LNCaP clone FGC (cell line): Measurements from ENCODE around the gene NUP160.
"Not testable (repeated sequence)": the region's sequence is repeated elsewhere in the genome, so short reads cannot be mapped to it uniquely, and the experiment has no call there.

Source experiments
- DNase-seq: peaks from one replicate; pipeline ENCODE4 v3.0.0-alpha.2; 2011; ENCODE audit warnings: low read depth
- H3K4me3 ChIP-seq: 2 replicates; pipeline ENCODE4 v1.5.1; 2011; ENCODE audit warnings: mild to moderate bottlenecking, low read depth, low read length, control low read depth
- CTCF ChIP-seq: IDR thresholded peaks from 2 replicates; pipeline ENCODE4 v1.5.1; 2012; ENCODE audit warnings: mild to moderate bottlenecking; ENCODE audit not compliant: control insufficient read depth, insufficient read depth; ENCODE audit errors: extremely low read depth

Gene NUP160, protein sequence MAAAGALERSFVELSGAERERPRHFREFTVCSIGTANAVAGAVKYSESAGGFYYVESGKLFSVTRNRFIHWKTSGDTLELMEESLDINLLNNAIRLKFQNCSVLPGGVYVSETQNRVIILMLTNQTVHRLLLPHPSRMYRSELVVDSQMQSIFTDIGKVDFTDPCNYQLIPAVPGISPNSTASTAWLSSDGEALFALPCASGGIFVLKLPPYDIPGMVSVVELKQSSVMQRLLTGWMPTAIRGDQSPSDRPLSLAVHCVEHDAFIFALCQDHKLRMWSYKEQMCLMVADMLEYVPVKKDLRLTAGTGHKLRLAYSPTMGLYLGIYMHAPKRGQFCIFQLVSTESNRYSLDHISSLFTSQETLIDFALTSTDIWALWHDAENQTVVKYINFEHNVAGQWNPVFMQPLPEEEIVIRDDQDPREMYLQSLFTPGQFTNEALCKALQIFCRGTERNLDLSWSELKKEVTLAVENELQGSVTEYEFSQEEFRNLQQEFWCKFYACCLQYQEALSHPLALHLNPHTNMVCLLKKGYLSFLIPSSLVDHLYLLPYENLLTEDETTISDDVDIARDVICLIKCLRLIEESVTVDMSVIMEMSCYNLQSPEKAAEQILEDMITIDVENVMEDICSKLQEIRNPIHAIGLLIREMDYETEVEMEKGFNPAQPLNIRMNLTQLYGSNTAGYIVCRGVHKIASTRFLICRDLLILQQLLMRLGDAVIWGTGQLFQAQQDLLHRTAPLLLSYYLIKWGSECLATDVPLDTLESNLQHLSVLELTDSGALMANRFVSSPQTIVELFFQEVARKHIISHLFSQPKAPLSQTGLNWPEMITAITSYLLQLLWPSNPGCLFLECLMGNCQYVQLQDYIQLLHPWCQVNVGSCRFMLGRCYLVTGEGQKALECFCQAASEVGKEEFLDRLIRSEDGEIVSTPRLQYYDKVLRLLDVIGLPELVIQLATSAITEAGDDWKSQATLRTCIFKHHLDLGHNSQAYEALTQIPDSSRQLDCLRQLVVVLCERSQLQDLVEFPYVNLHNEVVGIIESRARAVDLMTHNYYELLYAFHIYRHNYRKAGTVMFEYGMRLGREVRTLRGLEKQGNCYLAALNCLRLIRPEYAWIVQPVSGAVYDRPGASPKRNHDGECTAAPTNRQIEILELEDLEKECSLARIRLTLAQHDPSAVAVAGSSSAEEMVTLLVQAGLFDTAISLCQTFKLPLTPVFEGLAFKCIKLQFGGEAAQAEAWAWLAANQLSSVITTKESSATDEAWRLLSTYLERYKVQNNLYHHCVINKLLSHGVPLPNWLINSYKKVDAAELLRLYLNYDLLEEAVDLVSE (N-terminal part only)

DNA sequence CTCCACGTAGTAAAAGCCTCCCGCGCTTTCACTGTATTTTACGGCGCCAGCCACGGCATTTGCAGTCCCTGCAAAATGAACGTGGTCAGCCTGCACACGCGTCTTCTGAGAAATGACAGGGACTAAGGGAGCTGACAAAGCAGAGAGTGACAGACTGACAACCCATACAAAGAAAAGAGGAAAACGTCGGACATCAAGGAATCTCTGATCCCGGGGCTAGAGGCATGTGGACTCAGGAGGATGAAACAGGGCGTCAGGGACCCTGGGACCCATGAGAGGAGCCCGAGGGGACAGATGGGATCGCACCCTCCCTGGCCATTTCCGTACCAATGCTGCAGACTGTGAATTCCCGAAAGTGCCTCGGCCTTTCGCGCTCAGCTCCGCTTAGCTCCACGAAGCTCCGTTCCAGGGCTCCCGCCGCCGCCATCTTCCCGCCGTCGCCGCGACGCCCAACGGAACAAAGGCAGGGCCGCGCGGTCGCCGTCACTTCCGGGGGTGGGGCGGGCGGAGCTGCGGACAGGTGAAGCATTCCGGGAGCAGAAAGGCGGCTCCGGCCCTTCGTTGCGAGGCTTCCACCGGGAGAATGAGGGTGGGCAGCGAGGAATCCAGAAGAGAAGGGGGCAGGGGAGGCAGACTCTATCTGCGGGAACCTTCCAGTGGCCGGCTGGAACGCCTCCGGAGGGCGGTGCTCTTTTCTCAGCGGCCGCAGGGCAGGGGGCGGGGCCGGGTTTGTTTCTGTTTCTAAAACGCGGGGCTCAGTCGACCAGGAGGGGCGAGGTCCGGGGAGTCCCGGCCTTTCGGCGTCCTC, at the start of gene NUP160:
Gene NUP160, minus strand, starts transcription at position 459 of the 808 bp plus-strand sequence. Its CDS starts 32 bp downstream, at position 427.
- H3K4me3 ChIP-seq, result peak within 1 kb of the TSS; percentile 99
- no peak for DNase-seq
- TF ChIP-seq CTCF, result no peak

- no peak for DNase-seq
- H3K4me3 ChIP-seq, result no peak overlapping the region
- no peak for TF ChIP-seq CTCF
Measured at GRCh38 chr11:47896199-47896598, 48.0 kb upstream of the NUP160 start.

- TF ChIP-seq CTCF, result no peak
- DNase-seq, result no peak
- no peak overlapping the region for H3K4me3 ChIP-seq
Measured at GRCh38 chr11:47895035-47895434, 46.9 kb upstream of the NUP160 start.

- not testable (repeated sequence) for H3K4me3 ChIP-seq, DNase-seq
Measured at GRCh38 chr11:47892546-47893276, 44.6 kb upstream of the NUP160 start.

DNA sequence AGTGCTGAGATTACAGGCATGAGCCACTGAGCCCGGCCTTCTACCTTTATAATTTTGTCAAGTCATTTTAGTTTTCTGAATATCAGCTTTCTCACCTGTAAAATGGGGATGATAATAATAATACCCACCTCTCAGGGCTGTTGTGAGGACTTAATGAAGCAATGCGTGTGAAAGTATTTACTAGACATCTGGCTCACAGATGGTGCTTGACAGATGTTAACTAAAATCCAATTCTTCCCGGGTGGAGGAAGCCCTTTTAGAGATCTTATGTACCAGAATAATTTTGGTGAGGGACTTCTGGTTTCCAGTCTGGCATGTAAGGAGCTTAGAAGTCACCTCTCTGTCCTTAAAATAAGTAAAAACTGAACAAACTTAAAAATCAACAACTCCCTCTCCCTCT, 43.7 kb upstream of the NUP160 start:
- TF ChIP-seq CTCF, result no peak
- H3K4me3 ChIP-seq, result no peak overlapping the region
- no peak for DNase-seq

- DNase-seq, result no peak
- TF ChIP-seq CTCF, result no peak
- H3K4me3 ChIP-seq, result no peak overlapping the region
Measured at GRCh38 chr11:47889714-47890441, 41.7 kb upstream of the NUP160 start.
